Stimulated activated CD4-positive, alpha-beta T cell treated with anti-CD3 and anti-CD28 coated beads, Interleukin-15, amount 100 ng/mL, for 1 hour (primary cell): ENCODE measurements around the gene CORO2A.
"Not testable (repeated sequence)": the region's sequence is repeated elsewhere in the genome, so short reads cannot be mapped to it uniquely, and the experiment has no call there.

Experiments
- DNase-seq, 2 donors: peaks; one replicate each; pipeline ENCODE4 v3.0.0-alpha.2; 2020; ENCODE audit warnings: low read depth in 1 of 2, low spot score in 1 of 2

CORO2A gene

DNA sequence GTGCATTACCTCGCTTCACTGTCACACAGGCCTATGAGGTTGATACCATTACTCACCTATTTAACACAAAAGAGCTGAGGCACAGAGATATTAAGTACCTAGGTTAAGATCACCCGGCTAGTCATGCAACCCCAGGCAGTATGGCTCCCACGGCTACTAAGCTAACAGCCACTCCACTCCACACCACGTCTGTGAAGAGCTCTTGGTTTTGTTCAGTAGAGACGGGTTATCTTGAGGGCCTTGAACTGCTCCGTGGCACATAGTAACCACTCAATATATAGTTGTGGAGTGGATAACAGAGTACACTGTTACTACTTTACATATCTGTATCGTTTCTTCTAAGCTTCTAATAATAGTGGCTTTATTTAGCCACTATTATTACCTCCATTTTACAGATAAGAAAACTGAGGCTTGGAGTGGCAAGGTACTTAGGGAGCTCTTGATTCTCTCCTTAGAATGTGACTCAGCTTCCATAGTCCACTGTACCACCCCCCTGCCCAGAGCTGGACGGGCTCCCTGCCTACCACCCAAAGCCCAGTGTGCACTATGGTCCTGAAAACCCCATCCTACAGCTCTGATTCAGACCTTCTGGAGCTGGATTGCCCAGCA lies 1.0 kb upstream of the CORO2A start:
- no peak for DNase-seq

DNA sequence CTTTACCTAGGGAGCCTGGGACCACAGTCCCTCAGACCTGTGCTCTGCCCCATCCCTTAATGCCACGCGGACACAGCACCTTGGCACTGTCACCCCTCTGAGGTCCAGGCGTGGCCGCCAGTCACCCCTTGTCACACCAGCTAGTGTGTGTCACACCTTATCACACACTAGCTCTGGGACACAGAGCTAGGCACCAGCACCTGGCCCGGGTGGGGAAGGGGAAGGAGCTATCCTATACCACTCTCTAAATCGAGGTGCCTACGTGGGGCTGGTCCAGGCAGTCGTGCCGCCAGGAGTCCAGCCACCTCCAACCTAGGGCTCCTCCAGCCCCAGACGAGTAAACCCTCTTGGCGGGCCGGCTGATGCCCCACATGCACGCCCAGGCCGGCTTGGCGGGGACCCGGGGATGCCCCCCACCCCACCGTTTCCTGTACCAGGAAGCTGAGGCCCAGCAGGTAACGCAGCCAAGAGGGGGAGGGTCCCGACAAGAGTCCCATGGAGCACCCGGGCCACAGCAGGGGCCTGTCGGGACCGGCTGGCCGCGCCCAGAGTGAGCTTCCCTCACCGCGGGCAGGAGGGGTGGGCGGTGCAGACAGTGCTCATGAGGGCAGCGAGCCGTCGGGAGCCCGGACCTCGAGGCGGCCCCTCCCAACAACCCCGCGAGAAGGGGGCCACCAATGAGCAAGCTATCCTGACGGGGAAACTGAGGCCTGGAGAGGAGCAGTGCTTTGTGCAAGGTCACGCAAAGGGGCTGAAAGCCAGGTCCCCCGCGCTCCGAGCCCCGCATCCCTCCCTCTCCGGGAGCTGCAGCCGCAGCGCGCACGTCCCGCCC lies 550 bp downstream of the CORO2A start:
- peak in 1 of 2 donors; percentile 10 for DNase-seq

- DNase-seq, result no peak
These were observed 1.2 kb downstream of the CORO2A start for GRCh38 chr9:98191181-98191608.

DNA sequence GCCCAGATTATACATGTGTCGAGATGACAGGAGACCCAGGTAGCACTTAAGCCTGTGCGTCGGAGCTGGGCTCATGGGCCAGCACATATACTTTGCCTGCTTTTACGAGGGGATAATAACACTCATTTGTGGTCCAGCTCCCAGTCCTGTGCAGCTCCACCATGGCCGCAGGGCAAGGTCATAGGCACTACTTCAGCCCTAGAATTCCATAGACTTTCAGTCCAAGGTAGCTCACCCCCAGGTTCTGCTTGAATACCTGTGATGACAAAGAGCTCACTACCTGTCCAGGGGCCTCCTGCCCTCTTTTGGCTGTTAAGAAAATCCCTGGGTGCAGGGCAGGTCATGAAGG lies 1.7 kb downstream of the CORO2A start:
- no peak for DNase-seq

- DNase-seq, result no peak
These were observed 3.0 kb downstream of the CORO2A start for GRCh38 chr9:98189412-98189811.

GRCh38 chr9:98187926-98188325 lies 4.5 kb downstream of the CORO2A start:
- no peak for DNase-seq

- DNase-seq, result no peak
These were observed 6.2 kb downstream of the CORO2A start for GRCh38 chr9:98186236-98186635.

DNA sequence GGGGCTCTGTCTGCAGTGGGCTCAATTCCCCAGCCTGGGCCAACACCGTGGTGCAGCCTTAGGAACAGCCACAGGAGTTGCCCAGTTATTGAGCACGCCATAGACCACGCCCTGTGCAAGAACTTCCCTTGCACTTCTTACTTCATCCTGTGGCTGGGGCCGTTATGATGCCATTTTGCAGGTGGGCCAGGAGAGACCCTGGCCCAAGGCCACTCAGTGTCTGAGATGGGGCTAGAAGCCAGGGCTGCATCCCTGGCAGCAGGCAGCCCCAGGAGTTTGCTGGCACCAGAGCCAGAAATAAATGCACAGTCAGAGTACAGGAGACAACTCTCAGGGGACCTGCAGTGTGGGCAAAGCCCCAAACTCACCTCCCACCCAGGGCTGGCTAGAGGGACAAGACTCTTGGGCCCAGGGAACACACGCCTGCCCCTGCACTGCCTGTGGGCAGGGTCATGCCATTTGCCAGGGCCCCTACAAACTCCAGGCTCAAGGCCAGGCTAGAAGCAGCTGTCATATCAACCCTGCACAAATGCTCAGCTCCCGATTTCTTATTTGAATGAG lies 6.7 kb downstream of the CORO2A start:
- no peak for DNase-seq

GRCh38 chr9:98185021-98185567 lies 7.3 kb downstream of the CORO2A start:
- no peak for DNase-seq

GRCh38 chr9:98184326-98184725 lies 8.1 kb downstream of the CORO2A start:
- no peak for DNase-seq

DNA sequence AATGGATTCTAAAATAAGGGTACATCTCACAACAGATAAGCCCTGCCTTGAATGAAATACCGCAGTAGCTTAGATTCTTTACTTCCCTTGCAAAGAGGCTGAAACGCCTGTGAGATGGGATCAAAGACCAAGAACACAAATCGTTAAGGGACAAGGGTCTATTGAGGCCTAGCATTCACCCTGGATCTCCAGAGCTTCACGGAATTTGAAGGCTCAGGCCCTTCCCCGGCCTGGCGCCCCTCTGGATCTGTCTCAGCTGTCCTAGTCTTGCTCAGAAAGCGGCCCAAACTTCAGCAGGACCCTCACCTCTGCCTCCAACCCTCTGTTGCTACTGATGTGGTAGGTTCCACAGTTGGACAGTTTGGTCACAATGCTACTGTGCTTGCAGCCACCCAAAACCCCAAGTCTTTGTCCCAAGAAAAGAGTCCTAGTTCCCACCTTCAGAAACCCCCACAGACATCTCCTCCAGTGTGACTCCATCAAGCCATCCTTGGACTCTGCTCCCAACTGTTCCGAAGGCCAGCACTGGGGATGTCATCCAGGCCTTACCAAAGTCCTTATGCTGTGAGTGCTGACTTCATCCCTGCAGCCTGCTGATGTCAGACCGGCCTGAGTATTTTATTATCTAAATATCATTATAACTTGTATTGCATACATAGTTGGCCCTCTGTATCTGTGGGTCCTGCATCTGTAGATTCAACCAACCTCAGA lies 9.4 kb downstream of the CORO2A start:
- DNase-seq, result no peak

DNA sequence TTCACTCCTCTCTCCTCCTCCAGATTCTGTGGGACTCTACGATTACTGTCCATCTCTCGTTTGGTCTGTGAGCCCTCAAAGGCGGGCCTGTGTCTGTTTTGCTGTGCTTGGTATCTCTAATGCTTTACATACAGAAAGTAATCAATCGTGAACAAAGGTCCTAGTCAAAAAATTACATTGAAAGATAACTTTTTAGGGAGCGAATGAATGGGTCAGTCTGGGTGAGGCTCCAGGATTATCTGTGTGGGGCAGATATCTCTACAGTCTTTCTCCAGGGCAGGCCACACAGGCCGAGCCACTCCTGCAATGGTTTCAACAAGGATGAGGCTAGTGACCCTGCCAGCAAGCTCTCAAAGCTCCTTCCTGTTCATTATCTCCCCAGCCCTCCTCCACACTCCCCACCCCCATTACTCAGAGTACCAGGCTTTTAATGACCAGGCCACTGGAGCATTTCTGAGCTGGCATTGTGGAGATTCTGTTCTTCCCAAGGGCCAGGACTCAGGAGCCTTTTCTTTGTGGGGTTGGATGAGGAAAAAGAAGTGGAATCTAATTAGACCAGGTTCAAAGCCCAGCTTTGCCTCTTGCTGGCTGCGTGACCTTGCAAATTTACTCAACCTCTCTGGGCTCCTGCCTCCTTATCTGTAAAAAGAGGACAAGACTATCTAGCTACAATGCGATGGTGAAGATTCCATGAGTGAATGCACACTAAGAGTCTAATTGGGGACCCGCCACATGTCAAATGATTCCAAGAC lies 10.2 kb downstream of the CORO2A start:
- no peak for DNase-seq

- DNase-seq, result no peak
These were observed 10.7 kb downstream of the CORO2A start for GRCh38 chr9:98181746-98182068.

DNA sequence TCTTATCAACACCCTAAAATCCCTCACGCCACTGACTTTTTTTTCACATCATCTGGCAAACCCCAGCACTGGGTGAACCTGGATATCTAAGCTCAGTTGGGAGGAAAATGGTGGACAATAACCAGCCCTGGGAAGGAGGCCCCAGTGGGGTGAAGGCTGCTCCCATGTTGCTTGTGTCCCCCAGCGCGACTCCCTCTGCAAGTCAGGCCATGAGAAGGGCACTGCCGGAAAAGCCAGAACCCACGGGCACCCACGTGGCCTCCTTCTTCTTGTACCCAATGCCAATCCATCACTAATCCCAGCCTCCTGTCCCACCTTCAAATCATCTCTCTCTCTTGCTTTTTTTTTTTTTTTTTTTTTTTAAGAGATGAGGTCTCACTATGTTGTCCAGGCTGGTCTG lies 11.4 kb downstream of the CORO2A start:
- no peak for DNase-seq

DNA sequence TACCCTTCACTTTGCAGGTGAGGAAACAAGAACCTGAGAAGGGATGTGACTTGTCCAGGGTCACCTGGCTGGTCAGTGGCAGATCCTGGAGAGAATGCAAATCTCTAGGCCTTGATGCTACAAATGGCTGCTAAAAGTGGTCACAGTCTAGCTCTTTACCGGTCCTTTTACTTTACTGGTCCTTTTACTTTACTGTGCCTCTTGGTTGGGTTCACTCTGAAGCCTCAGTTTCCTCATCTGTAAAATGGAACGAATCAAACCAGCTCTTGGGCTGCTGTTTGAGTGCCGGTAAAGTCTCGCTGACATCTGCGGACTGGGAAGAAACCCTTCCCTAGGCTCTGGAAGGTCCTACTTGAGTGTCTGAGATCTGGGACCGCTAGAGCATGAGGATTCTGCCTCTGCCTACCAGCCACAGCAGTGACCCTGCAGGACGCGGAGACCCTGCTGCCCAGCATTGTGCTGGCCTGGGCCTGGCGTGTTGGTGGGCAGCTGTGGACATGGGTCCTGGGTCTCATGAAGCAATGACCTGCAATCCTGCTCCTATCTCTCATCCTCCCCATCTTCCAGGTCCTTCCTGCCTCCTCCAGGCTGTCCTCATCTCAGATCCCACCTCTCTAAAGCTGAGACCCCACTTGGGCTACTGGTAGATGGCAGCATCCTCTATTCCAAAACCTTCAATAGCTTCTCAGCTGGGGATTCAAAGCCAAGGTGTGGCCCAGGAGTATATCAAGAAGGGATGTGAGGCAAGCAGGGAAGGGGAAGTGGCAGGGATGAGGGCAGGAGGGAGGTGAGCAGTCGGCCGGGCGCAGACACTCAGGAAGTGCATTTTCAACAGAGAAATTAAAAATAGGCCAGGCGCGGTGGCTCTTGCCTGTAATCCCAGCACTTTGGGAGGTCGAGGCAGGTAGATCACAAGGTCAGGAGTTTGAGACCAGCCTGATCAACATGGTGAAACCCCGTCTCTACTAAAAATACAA lies 13.3 kb downstream of the CORO2A start:
- no peak for DNase-seq

GRCh38 chr9:98176391-98177259 lies 15.8 kb downstream of the CORO2A start:
- no peak for DNase-seq

GRCh38 chr9:98175762-98176161 lies 16.7 kb downstream of the CORO2A start:
- no peak for DNase-seq

- DNase-seq, result no peak
These were observed 17.3 kb downstream of the CORO2A start for GRCh38 chr9:98175028-98175569.

DNA sequence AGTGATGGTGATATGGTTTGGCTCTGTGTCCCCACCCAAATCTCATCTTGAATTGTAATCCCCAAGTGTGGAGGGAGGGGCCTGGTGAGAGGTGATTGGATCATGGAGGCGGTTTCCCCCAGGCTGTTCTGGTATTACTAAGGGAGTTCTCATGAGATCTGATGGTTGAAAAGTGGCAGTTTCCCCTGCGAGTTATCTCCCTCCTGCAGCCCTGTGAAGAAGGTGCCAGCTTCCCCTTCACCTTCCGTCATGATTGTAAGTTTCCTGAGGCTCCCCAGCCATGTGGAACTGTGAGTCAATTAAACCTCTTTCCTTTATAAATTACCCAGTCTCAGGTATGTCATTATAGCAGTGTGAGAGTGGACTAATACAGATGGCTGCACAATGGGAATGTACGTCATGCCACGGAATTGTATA lies 17.9 kb downstream of the CORO2A start:
- not testable (repeated sequence) for DNase-seq
